HG02759 (cell line): Measurements from ENCODE around the gene BTN1A1.
"Not testable (repeated sequence)": the region's sequence is repeated elsewhere in the genome, so short reads cannot be mapped to it uniquely, and the experiment has no call there.

Source experiments
- ATAC-seq: cut with Tn5 transposase; IDR thresholded peaks from one replicate; pipeline ENCODE4 v1.9.1; 2021; ENCODE audit warnings: mild to moderate bottlenecking, moderate library complexity; ENCODE audit not compliant: unreplicated experiment

Gene BTN1A1

DNA sequence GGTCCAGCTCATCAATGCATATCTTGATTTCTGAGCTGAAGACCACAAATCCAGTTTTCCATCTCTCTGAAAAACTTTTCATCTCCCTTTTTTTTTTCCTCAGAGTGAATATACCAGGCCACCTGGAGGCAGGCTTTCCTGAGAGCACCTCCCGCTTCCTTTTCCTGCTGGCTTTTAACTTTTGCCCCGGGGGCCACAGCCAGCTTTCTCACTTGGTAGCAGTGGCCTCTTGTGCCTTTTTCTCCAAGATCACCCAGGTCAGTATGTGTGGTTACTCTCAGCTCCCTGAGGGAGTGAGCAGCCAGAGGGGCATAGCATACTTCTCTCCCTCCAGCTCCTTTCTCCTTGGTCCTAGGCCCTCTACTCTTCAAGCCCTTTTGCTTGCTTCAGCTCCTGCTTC lies at the start of gene BTN1A1:
Gene BTN1A1 (plus strand): TSS at position 202 of the 400 bp plus-strand sequence. CDS start 984 bp downstream, outside the sequence.
- no peak for ATAC-seq

GRCh38 chr6:26452631-26453235 lies 47.4 kb upstream of the BTN1A1 start:
- ATAC-seq = no peak

GRCh38 chr6:26454631-26455030 lies 45.5 kb upstream of the BTN1A1 start:
- ATAC-seq = no peak

- no peak for ATAC-seq
These were observed 44.6 kb upstream of the BTN1A1 start for GRCh38 chr6:26455357-26455970.

GRCh38 chr6:26457264-26457805 lies 42.8 kb upstream of the BTN1A1 start:
- peak; percentile 27 for ATAC-seq

DNA sequence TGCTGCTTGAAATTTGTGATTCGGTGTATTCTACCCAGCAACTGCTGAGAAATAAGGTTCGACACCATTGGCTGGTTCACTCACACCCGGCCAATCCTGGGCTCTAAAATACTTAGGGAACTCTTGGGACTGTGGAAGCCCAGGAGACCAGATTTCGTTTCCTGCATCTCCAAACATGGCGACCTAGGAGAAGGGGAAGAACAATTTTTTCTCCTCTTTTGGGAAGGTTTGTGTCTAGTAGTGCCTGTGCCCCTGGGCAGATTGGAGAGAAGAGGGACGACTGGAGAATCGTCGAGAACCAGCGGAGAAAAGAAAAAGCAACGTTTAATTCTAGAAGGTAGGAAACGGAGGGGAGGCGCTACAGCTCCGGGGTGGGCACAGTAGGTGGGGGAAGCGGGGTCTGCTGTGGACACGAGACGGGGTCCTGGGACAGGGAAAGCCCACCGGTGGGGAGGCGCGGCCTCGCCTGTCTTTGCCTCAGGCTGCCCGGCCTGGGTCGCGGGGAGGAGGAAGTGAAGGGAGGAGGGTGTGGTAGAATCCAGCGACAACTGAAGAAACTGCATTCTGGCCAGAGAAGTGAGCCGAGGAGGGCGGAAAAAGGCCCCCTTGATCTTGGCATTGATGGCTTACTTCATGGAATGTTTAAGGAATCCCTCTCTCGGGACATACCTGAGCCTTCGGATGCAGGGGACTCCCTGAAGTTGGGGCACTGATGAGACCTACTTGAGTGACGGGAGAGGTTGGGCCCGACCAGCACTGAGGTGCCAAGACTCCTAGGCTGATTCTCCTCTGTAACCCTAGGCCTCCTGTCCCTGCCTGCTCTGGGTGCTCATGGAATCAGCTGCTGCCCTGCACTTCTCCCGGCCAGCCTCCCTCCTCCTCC lies 42.1 kb upstream of the BTN1A1 start, which contains the start of gene BTN2A1:
Gene BTN2A1 (plus strand): TSS at position 150 of the 883 bp plus-strand sequence. CDS start 682 bp downstream, at position 832.
- ATAC-seq = peak; percentile 97

DNA sequence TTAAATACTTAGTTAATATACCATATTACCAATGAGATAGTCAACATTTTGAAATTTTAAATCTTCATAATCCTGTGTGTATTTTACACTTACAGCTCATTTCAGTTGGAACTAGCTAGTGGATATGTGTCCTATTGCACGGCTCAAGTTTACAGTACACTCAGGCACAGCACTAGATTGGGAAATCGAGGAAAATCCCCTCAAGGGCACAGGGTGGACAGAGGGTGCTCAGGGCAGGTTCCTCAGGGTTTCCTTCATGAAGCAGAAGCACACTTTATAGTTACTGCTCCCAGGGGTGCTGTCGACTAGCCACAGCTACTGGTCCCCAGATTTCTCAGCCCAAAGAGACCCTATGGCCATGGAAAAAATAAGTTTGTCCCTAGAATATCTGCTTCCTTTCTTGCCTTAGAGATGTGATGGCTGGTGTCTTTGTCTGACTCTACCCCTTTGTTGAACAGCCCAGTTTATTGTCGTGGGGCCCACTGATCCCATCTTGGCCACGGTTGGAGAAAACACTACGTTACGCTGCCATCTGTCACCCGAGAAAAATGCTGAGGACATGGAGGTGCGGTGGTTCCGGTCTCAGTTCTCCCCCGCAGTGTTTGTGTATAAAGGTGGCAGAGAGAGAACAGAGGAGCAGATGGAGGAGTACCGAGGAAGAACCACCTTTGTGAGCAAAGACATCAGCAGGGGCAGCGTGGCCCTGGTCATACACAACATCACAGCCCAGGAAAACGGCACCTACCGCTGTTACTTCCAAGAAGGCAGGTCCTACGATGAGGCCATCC lies 40.9 kb upstream of the BTN1A1 start:
- ATAC-seq = no peak

DNA sequence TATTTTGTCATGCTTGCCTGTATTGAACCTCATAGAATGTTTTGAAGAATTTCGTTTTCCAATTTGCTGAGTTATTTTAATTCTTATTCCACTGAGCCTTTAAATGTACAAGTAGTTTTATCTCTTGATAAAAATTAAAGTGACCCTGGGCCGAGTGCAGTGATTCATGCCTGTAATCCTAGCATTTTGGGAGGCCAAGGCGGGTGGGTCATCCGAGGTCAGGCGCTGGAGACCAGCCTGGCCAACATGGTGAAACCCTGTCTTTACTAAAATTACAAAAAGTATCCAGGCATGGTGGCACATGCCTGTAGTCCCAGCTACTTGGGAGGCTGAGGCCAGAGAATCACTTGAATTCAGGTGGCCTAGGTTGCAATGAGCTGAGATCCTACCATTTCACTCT lies 38.8 kb upstream of the BTN1A1 start:
- ATAC-seq = not testable (repeated sequence)

- ATAC-seq = no peak
These were observed 36.1 kb upstream of the BTN1A1 start for GRCh38 chr6:26464014-26464413.

GRCh38 chr6:26464416-26465131 lies 35.5 kb upstream of the BTN1A1 start:
- ATAC-seq = no peak

- no peak for ATAC-seq
These were observed 34.3 kb upstream of the BTN1A1 start for GRCh38 chr6:26465776-26466175.

- no peak for ATAC-seq
These were observed 31.3 kb upstream of the BTN1A1 start for GRCh38 chr6:26468829-26469228.

GRCh38 chr6:26470643-26471042 lies 29.5 kb upstream of the BTN1A1 start:
- no peak for ATAC-seq

- no peak for ATAC-seq
These were observed 28.1 kb upstream of the BTN1A1 start for GRCh38 chr6:26471970-26472369.

DNA sequence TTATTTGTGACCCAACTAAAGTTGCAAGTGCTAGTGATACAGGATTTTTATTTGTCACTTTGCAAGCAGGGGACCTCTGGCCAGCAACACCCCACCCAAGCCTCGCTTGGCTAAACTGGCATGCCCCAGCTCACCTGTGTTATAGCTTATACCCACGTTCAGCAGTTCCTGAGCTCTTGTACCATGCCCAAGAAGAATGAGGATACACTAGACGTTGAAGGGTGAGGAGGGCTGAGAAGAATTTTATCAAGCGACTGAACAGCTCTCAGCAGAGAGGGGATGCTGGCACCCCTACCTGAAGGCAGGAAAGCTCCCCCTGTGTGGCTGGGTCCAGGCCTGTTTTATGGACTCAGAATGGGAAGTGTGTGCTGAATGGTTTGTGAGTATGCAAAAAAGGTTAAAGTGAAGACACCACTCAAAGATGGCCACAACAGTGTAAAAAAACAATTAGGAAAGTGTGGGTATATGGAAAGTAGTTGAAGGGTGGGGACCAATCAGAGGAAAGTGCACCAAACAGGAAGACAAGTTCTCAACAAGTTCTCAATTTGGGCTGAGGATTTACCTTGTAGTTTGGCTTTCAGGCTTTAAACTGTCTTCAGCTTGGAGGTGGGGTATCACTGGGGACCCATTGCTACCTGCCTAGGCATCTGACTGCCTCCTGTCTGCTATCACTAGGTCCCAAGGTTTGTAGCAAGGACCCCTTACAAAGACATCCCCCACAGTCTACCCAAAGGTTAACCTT lies 27.4 kb upstream of the BTN1A1 start:
- ATAC-seq = no peak

GRCh38 chr6:26473429-26473757 lies 26.7 kb upstream of the BTN1A1 start:
- no peak for ATAC-seq

DNA sequence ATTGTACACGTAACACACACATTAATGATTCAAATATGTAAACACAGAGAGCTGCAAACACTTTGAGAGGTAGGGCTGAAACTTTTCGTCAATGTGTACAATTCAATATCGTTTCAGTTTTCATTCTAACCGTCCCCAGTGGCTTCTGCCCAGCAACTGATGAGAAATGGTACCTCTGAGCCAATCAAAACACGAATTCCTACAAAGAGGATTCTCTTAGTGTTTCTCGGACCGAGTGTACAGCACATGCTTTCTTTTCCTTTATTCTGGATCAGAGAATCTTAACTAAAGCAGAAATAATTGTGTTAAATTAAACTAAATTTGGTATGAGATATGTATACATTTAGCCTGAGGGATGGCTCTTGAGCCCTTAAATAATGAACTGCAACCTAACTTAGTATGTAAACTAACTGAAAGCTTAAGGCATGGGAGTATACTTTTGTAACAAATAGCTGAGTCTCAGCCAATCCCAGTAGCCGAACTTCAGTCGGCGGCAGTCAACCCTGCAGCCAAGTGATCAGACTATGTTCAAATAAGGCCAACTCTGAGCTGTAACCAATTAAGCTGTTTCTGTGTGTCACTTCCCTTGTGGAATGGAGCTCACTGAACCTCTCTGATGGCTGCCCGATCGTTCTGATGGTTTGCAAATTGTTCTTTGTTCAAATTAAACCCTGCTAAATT lies 26.2 kb upstream of the BTN1A1 start:
- peak; percentile 94 for ATAC-seq

- no peak for ATAC-seq
These were observed 25.6 kb upstream of the BTN1A1 start for GRCh38 chr6:26474439-26474881.
